NCI-H69 (cell line): Measurements from ENCODE around the gene LILRA6.
"Not testable (repeated sequence)": the region's sequence is repeated elsewhere in the genome, so short reads cannot be mapped to it uniquely, and the experiment has no call there.

ENCODE experiments used
- DNase-seq: peaks from one replicate; lab custom pipeline; 2025; lab: John Stamatoyannopoulos, UW

Gene LILRA6

DNA sequence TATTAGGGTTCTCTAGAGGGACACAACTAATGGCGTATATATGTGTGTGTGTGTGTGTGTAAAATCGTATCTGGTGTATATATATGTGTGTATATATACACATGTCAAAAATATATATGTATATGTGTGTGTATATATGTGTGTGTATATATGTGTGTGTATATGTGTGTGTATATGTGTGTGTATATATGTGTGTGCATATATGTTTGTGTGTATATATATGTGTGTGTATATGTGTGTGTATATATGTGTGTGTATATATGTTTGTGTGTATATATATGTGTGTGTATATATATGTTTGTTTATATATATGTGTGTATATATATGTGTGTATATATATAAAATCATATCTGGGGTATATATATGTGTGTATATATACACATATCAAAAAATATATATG lies 19.9 kb upstream of the LILRA6 start:
- DNase-seq, result no peak

DNA sequence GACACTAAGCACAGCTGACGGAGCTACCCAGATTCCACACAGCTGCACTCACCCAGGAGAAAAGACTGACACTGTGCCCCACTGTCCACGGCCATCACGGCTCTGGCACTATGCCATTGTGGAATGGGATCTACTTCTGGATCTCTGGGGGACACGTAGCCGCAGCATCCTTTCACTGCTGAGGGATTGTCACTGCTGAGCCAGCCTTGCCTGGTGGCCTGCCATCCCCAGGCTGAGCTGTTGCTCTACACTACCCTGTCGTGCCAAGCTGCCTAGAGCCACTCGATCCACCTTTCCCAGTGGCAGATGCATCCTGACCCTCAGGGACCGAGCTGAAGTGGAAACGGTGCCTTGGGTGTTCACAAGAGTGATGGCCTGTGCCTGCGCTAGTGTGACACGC lies 19.5 kb upstream of the LILRA6 start:
- DNase-seq, result no peak

DNA sequence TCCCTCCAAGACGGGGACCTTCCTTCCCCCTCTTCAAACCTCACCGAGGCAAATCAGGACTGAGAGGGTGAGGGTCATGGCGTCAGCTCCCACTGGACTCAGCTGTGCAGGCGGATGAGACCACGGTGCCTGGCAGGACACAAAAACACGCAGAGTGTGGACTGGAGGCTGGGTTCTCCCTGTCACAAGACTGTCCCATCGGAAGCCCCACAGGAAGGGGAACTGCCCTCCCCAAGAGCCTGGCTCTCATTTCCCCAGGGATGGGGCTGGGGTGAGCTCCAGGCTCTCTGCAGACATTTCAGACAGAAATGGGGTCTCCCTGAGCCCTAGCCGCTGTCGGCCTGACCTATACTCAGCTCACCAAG lies 14.5 kb upstream of the LILRA6 start, which contains the start of gene LILRB5:
Gene LILRB5, minus strand, starts transcription at position 158 of the 365 bp plus-strand sequence. Its CDS starts 80 bp downstream, at position 78.
- DNase-seq, result no peak

DNA sequence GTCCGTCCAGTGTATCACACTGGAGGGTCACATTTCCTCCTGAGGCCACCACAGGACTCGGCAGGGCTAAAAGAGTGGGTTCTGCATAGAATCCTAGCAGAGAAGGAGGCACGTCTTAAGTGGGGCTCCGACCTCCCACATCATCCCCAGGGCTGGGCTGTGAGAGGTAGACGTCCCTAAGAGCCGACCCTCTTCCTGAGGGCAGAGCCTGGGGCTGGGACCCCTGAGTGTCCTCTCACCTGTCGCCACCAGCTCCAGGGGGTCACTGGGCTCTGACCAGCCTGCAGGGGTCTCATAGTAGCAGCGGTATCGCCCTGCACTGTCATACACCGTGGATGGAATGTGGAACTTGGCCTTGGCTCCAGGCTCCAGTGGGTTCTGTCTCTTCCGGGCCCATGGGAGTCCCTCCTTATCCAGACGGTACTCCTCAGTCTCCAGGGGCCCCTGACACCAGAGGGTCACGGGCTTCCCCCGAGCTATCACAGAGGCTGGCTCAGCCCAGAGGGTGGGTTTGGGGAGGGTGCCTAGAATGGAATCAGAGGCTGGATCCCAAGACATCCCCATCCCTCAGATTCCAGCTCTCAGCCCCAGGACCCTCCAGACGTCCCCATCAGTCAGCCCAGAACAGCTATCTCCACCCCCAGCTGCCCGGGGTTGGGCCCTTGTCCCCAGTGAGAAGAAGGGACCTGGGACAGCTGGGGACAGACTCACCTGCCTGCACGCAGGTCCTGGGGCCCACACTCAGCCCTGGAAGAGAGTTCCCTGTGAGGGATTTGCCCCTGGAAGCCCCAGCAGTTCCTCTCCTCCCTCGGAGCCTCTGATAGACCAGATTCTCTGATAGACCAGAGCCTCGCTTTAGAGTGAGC lies 13.9 kb upstream of the LILRA6 start:
- no peak for DNase-seq

DNA sequence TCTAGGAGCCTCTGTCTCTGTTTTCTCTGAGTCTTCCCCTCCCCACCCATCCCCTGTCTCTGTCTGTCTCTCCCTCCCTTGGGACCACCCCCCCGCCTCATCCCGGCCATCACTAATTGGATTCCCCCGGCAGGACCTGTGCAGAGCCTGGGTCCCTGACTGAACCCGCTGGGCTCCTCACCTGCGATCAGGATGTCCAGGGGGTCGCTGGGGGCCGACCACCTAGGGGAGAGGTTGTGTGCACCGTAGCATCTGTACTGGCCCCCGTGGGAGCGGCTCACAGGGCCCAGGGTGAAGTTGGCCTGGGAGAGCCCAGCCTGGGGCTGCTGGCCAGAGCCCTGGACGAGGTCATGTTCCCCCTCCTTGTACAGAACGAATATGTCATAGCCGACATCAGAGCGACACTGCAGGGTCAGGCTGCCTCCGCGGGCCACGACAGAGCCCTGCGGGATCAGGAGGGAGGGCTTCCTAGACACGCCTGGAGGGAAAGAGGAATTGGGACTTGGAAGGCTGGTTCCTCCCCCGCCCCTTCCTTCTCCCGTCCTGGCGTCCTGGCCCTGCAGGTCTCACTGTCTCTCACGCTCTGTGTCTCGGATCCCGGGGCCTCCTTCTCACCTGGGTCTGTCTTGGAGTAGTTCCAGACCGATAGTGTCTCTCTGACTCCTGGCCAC lies 12.7 kb upstream of the LILRA6 start:
- no peak for DNase-seq

DNA sequence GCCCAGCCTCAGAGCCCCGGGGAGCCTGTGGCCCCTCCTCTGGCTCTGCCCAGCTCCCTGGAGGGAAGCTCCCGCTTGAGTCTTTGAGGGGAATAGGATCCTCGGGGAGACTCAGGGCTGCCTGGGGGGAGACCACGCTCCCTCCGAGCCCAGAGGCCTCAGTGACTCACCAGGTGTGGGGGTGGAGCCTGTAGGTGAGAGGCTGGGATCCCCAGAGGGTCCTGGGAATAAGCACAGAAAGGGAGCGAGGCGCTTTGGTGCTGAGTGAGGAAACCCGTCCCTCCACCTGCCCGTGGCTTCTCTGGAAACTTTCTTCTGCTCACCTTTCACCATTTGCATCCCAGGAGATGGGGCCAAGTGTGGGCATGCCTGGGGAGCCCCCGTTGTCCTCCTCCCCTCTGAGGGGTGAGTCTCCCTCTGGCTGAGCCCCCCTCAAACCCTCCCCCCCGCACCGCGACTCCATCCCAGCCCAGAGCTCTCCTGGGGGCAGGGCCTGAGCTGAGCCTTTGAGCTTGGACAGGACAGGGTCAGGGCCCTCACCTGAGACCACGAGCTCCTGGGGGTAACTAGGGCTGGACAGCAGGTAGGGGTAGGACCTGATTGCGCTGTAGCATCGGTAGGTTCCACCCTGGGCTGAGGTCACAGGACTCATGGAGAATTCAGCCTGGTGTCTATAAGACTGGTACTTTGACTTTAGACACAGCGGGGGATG lies 11.8 kb upstream of the LILRA6 start:
- no peak for DNase-seq

DNA sequence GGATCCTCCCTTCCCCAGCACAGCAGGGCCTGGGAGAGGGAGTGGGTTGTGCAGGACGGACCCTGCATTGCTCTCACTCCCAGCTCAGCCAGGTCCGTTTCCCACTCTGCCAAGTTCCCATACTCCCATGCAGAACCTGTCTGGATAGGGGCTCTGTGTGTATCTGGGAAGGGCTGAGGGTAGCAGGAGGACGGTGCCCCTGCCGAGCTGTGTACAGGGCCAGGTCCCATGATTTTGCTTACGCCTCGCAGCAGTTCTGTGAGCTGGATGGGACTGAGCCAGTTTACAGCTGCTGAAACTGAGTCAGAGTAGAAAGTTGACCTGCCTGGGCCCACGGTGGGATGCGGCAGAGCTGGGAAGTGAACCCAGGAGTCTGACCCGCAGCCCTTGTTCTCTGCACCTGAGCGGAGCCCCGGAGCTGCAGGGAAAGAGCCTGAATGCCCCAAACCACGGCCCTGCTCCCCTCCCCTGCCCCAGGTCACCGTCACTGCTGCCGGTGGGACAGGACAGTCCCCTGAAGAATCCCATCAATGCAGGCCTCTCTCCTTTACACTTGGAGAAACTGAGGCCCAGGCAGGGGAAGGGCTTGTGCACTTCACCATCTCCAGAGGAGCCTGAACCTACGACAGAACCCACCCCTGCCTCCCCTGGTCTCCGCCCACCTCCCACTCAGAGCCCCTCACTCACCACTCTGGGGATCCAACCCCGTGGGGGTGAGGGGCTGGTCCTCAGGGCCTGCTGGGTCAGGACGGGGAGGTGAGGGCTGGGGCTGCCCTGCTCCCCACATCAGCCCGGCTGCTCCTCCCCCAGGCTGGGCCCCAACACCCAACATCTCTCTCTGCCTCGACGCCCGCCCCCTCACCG lies 11.0 kb upstream of the LILRA6 start:
- DNase-seq, result no peak

DNA sequence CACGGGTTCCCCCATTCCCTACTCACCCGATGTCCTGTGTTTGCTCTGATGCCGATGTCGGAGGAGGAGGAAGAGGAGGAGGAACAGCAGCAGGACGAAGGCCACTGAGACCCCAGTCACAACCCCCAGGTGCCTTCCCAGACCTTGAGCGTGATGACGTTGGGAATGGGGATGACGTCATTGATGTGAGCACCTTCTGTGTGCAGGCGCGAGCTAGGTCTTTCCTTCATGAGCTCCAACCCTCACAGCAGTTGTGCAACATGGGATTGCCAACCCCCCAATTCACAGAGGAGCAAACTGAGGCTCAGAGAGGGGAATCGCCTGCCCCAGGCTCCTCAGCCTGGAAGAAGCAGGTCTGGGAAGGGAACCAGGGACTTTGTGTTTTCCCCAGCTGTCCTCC lies 10.3 kb upstream of the LILRA6 start:
- DNase-seq, result peak; percentile 25

DNA sequence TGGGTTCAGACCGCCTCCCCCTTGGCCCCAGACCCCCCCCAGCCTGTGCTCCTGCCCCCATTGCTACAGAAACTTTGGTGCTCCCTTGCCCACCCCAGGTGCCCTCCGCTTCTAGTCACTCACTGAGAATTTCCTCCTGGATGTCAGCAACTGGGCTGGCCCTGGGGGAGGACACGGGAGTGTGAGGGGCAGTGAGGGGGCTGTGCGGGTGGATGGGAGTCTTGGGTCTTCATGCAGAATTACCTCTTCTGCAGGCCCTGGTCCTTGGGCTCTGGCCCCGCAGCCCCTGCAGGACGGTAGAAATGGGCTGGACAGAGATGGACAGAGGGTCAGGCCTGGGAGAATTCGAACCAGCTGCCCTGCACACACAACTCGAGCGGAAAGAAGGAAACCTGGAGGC lies 9.7 kb upstream of the LILRA6 start:
- no peak for DNase-seq

DNA sequence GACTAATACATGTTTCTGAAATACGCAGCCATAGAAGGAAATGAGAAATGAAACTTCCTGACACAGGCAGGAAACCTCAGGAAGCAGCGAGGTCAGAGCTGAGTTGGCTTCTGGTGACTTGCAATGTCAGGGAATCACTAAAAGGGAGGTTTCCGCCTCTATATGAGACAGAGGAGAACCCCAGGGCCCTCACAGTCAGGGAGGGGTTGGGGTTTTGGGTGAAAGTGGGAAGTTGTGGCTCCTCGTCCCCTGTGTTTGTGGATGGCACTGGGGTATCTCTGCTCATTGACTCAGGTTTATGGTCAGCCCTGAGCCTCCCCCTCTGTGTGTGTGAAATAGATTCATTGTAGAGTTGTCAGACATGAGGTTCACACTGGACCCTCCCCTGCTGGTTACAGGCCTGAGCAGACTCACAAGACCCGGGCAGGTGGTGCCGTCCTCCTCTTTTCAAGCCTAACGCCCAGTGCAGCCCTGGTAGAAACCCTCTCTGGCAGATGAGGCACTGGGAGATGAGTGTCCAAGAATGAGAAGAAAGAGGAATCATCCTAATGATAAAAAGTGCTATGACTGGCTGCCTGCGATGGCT lies 5.5 kb upstream of the LILRA6 start:
- DNase-seq, result no peak

DNA sequence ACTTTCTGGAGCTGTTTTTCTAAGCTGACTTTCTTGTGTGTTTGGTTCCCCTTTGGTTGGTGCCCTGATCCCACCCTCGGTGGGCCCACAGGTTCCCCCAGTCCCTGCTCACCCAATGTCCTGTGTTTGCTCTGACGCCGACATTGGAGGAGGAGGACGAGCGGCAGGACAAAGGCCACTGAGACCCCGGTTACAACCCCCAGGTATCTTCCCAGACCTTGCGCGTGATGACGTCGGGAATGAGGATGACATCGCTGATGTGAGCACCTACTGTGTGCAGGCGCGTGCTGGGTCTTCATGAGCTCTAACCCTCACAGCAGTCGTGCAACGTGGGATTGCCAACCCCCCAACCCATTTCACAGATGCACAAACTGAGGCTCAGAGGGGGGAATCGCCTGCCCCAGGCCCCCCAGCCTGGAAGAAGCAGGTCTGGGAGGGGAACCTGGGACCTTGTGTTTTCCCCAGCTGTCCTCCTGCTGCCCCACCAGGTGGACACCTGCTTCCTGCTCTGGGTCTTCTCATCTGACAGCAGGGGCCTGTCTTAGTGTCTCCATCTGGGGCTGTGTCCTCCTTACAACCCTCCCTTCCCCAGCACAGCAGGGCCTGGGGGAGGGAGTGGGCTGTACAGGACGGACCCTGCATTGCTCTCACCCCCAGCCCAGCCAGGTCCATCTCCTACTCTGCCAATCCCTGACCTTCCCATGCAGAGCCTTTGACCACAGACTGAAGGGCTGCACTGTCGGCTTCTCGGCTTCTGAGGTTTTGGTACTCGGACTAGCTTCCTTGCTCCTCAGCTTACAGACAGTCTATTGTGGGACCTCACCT lies 4.7 kb upstream of the LILRA6 start:
- no peak for DNase-seq

DNA sequence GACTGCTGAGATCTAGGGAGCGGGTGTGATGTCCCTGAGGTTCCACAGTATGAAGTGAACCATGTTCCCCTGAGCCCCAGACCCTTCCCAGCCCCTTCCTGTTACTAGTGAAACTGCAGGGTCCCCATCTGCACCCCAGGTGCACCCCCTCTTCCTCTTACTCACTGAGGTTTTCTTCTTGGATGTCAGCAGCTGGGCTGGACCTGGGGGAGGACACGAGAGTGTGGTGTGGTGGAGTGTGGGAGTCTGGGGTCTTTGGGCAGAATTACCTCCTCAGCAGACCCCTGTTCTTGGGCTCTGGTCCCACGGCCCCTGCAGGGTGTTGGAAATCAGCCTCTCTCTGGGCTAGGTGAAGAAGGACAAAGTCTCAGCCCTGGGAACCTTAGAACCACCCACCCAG lies 3.3 kb upstream of the LILRA6 start:
- no peak for DNase-seq

DNA sequence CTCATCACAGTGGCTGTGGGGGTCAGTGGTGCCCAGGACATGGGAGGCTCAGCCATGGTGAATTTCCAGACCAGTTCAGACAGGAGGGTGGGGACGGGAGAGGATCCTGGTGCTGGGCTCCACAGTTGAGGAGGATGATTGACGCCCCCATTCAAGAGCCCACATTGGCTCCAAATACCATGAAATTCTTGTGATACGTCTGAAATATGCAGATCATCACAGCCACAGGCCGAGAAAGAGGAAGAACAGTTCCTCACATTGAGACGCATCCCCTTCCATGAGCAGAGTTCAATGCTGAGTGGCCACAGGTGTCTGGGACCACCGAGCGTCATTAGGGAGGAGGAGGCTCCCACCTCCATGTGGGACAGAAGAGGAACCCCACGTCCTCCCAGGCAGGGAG lies 1.2 kb upstream of the LILRA6 start:
- not testable (repeated sequence) for DNase-seq

DNA sequence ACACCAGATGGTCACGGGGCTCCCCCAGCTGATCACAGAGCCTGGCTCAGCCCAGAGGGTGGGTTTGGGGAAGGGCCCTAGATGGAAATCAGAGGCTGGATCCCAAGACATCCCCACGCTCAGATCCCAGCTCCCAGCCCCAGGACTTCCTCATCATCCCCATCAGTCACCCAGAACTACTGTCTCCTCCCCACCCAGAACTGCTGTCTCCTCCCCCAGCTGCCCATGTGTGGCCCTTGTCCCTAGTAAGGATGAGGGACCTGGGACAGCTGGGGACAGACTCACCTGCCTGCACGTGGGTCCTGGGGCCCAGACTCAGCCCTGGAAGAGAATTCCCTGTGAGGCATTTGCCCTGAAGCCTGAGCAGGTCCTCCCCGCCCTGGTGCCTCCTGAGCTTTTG lies 356 bp downstream of the LILRA6 start:
- DNase-seq, result not testable (repeated sequence)

DNA sequence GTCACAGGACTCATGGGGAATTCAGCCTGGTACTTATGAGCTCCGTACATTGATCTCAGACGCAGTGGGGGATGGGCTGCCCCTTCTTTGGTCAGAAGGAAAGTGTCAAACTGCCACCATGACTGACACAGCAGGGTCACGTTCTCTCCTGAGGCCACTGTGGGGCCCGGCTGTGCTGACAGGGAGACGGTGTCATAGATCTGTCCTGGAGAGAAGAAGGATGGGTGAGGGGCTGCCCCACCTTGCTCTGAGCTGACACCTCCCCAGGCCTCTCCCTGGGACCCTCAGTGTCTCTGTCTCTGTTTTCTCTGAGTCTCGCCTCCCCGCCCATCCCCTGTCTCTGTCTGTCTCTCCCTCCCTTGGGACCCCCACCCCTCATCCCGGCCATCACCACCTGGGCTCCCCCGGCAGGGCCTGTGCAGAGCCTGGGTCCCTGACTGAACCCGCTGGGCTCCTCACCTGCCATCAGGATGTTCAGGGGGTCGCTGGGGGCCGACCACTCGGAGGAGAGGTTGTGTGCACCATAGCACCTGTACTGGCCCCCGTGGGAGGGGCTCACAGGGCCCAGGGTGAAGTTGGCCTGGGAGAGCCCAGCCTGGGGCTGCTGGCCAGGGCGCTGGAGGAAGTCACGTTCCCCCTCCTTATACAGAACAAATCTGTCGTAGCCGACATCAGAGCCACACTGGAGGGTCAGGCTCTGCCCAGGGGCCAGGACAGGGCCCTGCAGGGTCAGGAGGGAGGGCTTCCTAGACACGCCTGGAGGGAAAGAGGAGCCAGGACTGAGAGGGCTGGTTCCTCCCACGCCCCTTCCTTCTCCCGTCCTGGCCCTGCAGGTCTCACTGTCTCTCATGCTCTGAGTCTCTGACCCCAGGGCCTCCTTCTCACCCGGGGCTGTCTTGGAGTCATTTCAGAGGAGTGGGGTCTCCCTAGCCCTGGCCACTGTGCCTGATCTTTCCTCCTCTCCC lies 1.9 kb downstream of the LILRA6 start:
- DNase-seq, result not testable (repeated sequence)

DNA sequence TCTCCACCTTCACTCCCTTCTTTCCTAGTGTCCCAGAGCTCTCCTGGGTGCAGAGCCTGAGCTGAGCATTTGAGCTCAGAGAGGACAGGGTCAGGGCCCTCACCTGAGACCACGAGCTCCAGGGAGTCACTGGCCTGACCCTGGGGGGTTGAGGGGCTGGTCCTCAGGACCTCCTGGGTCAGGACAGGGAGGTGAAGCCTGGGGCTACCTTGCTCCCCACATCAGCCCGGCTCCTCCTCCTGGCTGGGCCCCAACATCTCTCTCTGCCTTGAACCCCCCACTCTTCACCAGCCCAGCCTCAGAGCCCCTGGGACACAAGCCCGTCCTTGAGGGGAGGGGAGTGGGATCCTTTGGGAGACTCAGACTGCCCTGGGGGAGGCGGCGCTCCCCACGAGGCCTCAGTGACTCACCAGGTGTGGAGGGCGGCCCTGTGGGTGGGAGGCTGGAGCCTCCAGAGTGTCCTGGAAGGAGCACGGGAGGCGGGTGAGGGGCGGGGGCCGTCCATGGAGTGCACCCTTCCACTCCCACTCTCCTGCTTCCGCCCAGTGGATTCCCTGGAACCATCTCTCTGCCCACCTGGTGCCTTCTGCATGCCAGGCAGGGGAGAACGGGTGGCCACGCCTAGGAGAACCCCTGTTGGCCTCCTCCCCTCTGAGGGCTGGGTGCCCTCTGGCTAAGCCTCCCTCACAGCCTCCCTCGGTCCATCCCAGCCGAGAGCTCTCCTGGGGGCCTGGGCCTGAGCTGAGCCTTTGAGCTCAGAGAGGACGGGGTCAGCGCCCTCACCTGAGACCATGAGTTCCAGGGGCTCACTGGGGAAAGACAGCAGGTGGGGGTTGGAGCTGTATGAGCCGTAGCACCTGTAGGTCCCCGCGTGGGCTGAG lies 2.9 kb downstream of the LILRA6 start:
- DNase-seq, result not testable (repeated sequence)

DNA sequence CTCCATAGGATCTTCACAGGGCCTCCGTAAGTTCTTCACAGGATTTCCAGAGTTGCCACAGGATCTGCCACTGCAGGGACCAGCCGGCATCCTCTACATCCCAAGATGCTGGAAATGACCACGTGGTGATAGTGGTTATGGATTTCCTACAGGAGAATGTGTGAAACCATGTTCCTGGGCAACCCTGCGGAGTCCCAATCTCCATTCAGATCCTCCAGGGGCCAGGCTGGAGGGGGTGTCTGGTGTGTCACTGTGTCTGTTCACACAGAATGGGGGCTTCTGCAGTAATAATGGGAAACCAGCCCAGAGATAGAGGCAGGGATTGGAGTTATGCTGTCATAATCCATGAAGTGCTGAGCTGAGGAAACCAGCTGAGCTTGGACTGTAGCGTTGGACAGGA lies 8.6 kb downstream of the LILRA6 start:
- no peak for DNase-seq
